ENCODE measurements around the gene ZNF683. TPM values are rescaled to one million over a fixed set of nuclear protein-coding genes. Genes with fewer than 3 reads are reported as not detected.

Gene ZNF683
- total RNA-seq, 2 donors from 2014 or later, result 0.47 TPM; not detected in 1

DNA sequence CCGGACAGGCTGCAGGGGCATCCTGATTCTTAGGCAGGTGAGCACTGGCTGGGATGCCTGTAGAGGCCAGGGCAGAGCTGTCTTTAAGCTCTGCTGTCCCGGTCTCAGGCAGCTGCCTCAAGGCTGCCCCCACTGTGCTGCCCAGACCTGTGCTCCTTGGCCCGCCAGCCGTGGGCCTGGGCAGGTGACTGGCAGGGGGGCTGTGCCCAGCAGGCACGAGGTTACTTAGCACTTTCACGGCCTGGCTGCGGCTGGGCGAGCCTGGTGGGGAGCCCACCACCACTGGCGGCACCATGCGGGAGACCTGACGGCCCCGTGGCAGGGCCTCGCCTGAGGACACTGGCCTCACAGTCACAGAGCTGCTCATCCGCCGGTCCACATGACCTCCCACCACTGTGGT lies 26.8 kb downstream of the ZNF683 start:
- no peaks in the 10 kb centered on the region for H3K36me3 ChIP-seq
- no peak for DNase-seq
- no peak for TF ChIP-seq CTCF (IDR thresholded peaks at IDR 0.05)

DNA sequence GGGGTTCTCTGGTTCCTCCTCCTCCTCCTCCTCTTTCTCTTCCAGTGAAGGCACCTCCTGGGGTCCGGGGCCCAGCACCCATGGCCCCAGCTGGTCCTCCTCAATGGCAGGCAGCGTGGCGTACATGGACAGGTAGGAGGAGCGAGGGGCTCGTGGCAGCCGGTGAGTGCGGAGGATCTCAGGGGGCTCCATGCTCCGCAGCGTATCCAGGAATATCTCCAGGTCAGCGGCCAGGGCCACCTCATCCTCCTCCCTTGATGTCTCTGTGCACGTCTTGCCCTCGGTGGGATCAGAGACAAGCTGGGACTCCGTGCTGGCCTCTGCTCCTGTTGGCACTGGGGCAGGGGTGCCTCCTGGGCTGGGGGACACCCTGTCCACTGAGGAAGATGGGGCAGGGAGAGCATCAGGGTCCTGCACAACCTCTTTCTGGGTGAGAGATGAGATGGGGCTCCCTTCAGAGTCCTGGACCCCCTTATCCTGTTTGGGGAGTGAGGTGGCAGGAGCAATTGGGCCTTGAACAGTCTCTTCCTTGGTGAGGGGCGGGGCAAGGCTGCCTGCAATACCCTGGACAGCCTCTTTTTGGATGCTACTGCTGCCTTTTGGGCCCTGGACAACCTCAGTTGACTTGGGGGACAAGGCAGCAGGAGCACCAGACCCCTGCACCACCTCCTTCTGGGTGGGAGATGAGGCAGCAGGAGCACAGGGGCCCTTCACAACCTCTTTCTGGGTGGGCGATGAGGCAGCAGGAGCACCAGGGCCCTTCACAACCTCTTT lies 28.2 kb downstream of the ZNF683 start:
- Histone ChIP-seq H3K36me3 (no peaks in the 10 kb centered on the region), H3K4me3 (no peak overlapping the region), H3K9me3 (no peaks in the 10 kb centered on the region), H3K27ac (no peak overlapping the region), H3K4me1 (no peaks in the 10 kb centered on the region), H3K27me3 (no peaks in the 10 kb centered on the region), H3K9ac (ENCODE audit: low read depth in 2 of 2, low read length in 2 of 2) (no peak overlapping the region)
- no peak for TF ChIP-seq CTCF (IDR thresholded peaks at IDR 0.05)
- intact Hi-C loops (cut with DNase I), result no loop called here
- DNase-seq, result no peak

More for the DNA sequence above, 26.8 kb downstream of the ZNF683 start:
- no peak overlapping the region for H3K4me3 ChIP-seq
- H3K27me3 ChIP-seq, result no peaks in the 10 kb centered on the region
- H3K27ac ChIP-seq, result no peak overlapping the region
- H3K4me1 ChIP-seq, result no peaks in the 10 kb centered on the region
- no peaks in the 10 kb centered on the region for H3K9me3 ChIP-seq
- intact Hi-C loops (cut with DNase I), result no loop called here
- no peak overlapping the region for H3K9ac ChIP-seq (ENCODE audit: low read depth in 2 of 2, low read length in 2 of 2)

DNA sequence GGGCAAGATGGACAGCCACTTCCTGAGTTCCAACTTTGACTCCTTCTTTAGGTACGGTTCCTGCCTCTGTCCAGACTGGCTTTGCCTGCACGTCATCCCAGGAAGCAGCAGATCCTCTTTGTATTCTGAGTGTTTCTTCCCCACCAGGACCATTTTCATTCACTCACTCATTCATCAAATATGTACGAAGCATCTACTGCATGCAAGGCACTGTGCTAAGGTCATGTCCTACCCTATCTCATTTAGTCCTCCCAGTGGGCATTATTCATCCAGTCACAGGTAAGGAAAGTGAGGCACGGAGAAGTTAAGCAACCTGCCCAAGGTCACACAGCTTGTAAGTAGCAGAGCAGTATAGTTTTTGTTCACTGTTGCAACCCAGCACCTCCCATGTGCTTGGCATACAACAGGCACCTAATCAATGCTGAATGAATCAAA lies 32.5 kb downstream of the ZNF683 start:
- Histone ChIP-seq H3K4me3 (no peak overlapping the region), H3K27me3 (no peaks in the 10 kb centered on the region), H3K36me3 (no peaks in the 10 kb centered on the region), H3K9ac (ENCODE audit: low read depth in 2 of 2, low read length in 2 of 2) (no peak overlapping the region), H3K9me3 (no peaks in the 10 kb centered on the region), H3K27ac (no peak overlapping the region), H3K4me1 (no peaks in the 10 kb centered on the region)
- no peak for DNase-seq
- TF ChIP-seq CTCF (IDR thresholded peaks at IDR 0.05), result no peak
- intact Hi-C loops (cut with DNase I), result no loop called here

DNA sequence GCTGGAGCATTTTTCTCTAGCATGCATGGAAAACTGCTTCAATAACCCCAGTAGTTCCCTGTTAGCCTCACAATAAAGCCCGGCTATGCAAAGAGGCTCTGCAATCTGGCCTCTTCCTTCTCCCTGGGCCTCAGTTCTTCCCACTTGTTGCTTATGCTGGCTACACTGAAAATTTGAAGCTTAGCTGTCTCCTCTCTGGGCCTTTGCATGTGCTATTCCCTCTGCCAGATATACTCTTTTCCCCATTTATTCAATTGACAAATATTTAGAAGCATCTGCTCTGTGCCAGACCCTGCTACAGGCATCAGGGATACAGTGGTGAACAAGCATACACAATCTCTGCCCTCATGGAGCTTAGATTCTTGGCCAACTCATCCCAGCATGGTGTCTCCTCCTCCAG lies 33.9 kb downstream of the ZNF683 start:
- DNase-seq, result no peak
- intact Hi-C loops (cut with DNase I), result no loop called here
- Histone ChIP-seq H3K27ac (no peak overlapping the region), H3K9me3 (no peaks in the 10 kb centered on the region), H3K4me1 (no peaks in the 10 kb centered on the region), H3K9ac (ENCODE audit: low read depth in 2 of 2, low read length in 2 of 2) (no peak overlapping the region), H3K27me3 (no peaks in the 10 kb centered on the region), H3K4me3 (no peak overlapping the region), H3K36me3 (no peaks in the 10 kb centered on the region)
- TF ChIP-seq CTCF (IDR thresholded peaks at IDR 0.05), result no peak

- Histone ChIP-seq H3K4me3 (no peak overlapping the region), H3K27ac (no peak overlapping the region), H3K36me3 (no peaks in the 10 kb centered on the region), H3K4me1 (no peaks in the 10 kb centered on the region), H3K9ac (ENCODE audit: low read depth in 2 of 2, low read length in 2 of 2) (no peak overlapping the region), H3K9me3 (no peaks in the 10 kb centered on the region), H3K27me3 (no peaks in the 10 kb centered on the region)
- DNase-seq, result no peak
- intact Hi-C loops (cut with DNase I), result no loop called here
- TF ChIP-seq CTCF (IDR thresholded peaks at IDR 0.05), result no peak
These were observed 34.9 kb downstream of the ZNF683 start for GRCh38 chr1:26337625-26338024.
